ENCODE results near the gene EXOC4. TPM values are rescaled to one million over a fixed set of nuclear protein-coding genes. Genes with fewer than 3 reads are reported as not detected.

EXOC4 gene
- total RNA-seq, 1 donor from 2014 or later: 145 TPM

DNA sequence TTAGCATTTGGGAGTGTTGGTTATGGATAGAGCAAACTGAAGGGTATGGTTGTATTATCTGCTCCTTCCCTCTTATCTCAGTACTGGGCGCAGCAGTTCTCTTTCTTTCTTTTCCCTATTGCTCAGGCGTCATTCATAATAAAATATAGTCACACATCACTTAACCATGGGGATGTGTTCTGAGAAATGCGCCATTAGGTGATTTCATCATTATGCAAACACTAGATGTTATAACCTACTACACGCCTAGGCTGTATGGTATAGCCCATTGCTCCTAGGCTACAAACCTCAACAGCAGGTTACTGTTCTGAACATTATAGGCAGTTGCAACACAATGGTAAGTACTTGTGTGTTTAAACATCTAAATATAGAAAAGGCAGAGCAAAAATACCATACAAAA, 401.7 kb downstream of the EXOC4 start:
- Mint-ChIP-seq H3K27me3 (no peaks in the 10 kb centered on the region), H3K4me3 (ENCODE audit: low read depth) (no peak overlapping the region), H3K4me1 (ENCODE audit: low read depth) (peaks cover 26% of the 10 kb centered on the region), H3K27ac (no peak overlapping the region), H3K36me3 (ENCODE audit: insufficient read depth) (no peaks in the 10 kb centered on the region), H3K9me3 (ENCODE audit: low read depth) (no peaks in the 10 kb centered on the region)
- DNase-seq (ENCODE audit: low spot score, unreplicated experiment): no peak
- TF ChIP-seq CTCF (IDR thresholded peaks at IDR 0.05; ENCODE audit: unreplicated experiment): no peak

DNA sequence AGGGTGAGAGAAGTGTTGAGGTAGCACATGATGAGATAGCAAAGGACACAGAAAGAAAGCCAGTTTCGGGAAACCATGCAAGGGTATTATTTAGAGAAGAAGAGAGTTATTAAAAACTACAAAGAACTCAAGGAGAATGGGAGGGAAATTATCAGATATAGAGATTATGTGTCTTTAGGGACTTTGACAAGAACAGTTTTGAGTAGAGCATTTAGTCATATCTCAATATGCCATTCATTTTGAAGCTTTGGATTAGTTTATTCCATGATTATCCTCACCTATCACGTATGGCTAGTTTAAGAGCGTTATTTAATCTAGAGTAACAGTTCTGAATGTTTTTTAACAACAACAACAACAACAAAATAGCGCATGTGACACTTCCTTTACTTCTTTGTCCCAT, 409.4 kb downstream of the EXOC4 start:
- Mint-ChIP-seq H3K27me3 (no peaks in the 10 kb centered on the region), H3K4me1 (ENCODE audit: low read depth) (peaks cover 33% of the 10 kb centered on the region), H3K36me3 (ENCODE audit: insufficient read depth) (peaks cover 1% of the 10 kb centered on the region), H3K27ac (no peak overlapping the region), H3K4me3 (ENCODE audit: low read depth) (no peak overlapping the region), H3K9me3 (ENCODE audit: low read depth) (no peaks in the 10 kb centered on the region)
- DNase-seq (ENCODE audit: low spot score, unreplicated experiment): no peak
- no peak for TF ChIP-seq CTCF (IDR thresholded peaks at IDR 0.05; ENCODE audit: unreplicated experiment)

GRCh38 chr7:133662830-133663229, 410.0 kb downstream of the EXOC4 start:
- Mint-ChIP-seq H3K27me3 (no peaks in the 10 kb centered on the region), H3K27ac (no peak overlapping the region), H3K9me3 (ENCODE audit: low read depth) (no peaks in the 10 kb centered on the region), H3K36me3 (ENCODE audit: insufficient read depth) (peaks cover 1% of the 10 kb centered on the region), H3K4me3 (ENCODE audit: low read depth) (no peak overlapping the region), H3K4me1 (ENCODE audit: low read depth) (peaks cover 31% of the 10 kb centered on the region)
- TF ChIP-seq CTCF (IDR thresholded peaks at IDR 0.05; ENCODE audit: unreplicated experiment): no peak
- no peak for DNase-seq (ENCODE audit: low spot score, unreplicated experiment)

GRCh38 chr7:133664528-133664927, 411.6 kb downstream of the EXOC4 start:
- Mint-ChIP-seq H3K27ac (no peak overlapping the region), H3K27me3 (no peaks in the 10 kb centered on the region), H3K4me3 (ENCODE audit: low read depth) (no peak overlapping the region), H3K9me3 (ENCODE audit: low read depth) (no peaks in the 10 kb centered on the region), H3K36me3 (ENCODE audit: insufficient read depth) (peaks cover 1% of the 10 kb centered on the region), H3K4me1 (ENCODE audit: low read depth) (peaks cover 23% of the 10 kb centered on the region)
- no peak for DNase-seq (ENCODE audit: low spot score, unreplicated experiment)
- TF ChIP-seq CTCF (IDR thresholded peaks at IDR 0.05; ENCODE audit: unreplicated experiment): no peak

GRCh38 chr7:133668296-133669060, 415.6 kb downstream of the EXOC4 start:
- Mint-ChIP-seq H3K27me3 (no peaks in the 10 kb centered on the region), H3K36me3 (ENCODE audit: insufficient read depth) (peaks cover 3% of the 10 kb centered on the region), H3K27ac (no peak overlapping the region), H3K4me3 (ENCODE audit: low read depth) (no peak overlapping the region), H3K4me1 (ENCODE audit: low read depth) (peaks cover 16% of the 10 kb centered on the region), H3K9me3 (ENCODE audit: low read depth) (peaks cover 3% of the 10 kb centered on the region)
- no peak for DNase-seq (ENCODE audit: low spot score, unreplicated experiment)
- TF ChIP-seq CTCF (IDR thresholded peaks at IDR 0.05; ENCODE audit: unreplicated experiment): no peak

Data from progenitor cell of endocrine pancreas (in vitro differentiated cells).